Measurements from ENCODE around the gene MTA3. TPM values are rescaled to one million over a fixed set of nuclear protein-coding genes. Genes with fewer than 3 reads are reported as not detected.

Gene MTA3
- total RNA-seq, 1 donor from 2014 or later = 25.8 TPM

DNA sequence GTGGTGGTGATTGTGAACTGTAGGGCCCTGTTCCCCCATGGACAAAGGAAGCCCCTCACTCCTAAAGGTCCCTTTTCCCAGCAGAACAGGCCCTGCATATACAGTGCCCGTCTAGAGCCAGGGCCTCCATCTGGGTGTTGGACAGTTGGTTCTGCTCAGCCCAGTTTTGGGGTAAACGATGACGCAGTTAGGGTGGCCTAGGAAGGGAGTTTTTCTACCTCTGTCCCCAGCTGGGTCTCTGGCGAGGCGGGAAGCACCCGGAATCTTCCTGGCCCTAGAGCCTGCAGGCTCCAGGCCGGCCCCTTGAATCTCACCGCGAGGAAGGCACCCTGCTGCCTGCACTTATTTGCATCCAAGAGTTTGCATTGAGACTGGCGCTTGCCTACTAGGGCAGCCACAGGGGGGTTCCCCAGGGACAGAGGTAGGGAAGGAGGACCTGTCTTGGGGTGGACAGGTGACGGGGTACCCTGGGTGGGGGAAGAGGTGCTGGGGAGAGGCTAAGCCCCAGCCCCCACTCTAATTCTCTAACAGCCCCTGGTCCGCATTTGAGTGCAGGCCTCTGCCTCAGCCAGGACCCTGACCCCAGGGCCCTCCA lies 529 bp upstream of the MTA3 start:
- no peak for DNase-seq (ENCODE audit: low read depth)
- Histone ChIP-seq H3K4me3 (ENCODE audit: low read depth, low read length) (peak overlapping the region; percentile 81), H3K27me3 (ENCODE audit: control insufficient read depth, insufficient read depth, low read length) (no peaks in the 10 kb centered on the region), H3K36me3 (ENCODE audit: control insufficient read depth, insufficient read depth, low read length) (no peaks in the 10 kb centered on the region)
- TF ChIP-seq, protein P1, sequence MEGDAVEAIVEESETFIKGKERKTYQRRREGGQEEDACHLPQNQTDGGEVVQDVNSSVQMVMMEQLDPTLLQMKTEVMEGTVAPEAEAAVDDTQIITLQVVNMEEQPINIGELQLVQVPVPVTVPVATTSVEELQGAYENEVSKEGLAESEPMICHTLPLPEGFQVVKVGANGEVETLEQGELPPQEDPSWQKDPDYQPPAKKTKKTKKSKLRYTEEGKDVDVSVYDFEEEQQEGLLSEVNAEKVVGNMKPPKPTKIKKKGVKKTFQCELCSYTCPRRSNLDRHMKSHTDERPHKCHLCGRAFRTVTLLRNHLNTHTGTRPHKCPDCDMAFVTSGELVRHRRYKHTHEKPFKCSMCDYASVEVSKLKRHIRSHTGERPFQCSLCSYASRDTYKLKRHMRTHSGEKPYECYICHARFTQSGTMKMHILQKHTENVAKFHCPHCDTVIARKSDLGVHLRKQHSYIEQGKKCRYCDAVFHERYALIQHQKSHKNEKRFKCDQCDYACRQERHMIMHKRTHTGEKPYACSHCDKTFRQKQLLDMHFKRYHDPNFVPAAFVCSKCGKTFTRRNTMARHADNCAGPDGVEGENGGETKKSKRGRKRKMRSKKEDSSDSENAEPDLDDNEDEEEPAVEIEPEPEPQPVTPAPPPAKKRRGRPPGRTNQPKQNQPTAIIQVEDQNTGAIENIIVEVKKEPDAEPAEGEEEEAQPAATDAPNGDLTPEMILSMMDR (IDR thresholded peaks at IDR 0.05; ENCODE audit: insufficient read depth, low read length, poor library complexity, severe bottlenecking) = no peak

DNA sequence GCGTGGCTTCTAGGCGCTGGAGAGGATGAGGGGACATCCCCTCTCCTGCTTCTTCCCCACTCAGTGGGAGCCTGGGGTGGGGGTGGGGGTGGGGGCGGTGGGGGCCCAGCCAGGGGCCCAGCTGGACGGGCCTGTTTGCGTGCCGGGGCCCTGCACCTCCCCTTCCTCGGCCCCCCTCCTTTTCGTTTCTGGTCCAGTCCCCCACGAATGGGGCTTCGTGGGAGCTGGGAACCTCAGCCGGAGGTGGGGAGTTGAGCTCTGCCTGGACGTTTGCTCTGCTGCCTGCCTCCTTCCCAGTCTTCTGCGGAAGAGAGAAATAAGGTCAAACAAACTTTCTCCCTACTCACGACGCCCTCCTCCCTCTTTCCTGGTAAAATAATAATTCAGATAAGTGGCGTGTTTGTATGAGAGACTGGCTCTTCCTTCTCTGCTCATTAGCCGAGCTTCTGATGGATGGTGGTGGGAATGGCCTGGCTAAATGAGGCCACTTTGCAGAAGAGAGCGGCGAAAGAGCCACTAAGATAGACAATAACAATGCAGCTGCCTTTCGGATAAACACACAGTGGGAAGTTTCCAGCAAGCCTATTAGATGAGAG lies 782 bp downstream of the MTA3 start:
- TF ChIP-seq, protein P1 (IDR thresholded peaks at IDR 0.05; ENCODE audit: insufficient read depth, low read length, poor library complexity, severe bottlenecking) = no peak
- Histone ChIP-seq H3K36me3 (ENCODE audit: control insufficient read depth, insufficient read depth, low read length) (no peaks in the 10 kb centered on the region), H3K27me3 (ENCODE audit: control insufficient read depth, insufficient read depth, low read length) (no peaks in the 10 kb centered on the region), H3K4me3 (ENCODE audit: low read depth, low read length) (peak overlapping the region; percentile 81)
- DNase-seq (ENCODE audit: low read depth) = no peak

DNA sequence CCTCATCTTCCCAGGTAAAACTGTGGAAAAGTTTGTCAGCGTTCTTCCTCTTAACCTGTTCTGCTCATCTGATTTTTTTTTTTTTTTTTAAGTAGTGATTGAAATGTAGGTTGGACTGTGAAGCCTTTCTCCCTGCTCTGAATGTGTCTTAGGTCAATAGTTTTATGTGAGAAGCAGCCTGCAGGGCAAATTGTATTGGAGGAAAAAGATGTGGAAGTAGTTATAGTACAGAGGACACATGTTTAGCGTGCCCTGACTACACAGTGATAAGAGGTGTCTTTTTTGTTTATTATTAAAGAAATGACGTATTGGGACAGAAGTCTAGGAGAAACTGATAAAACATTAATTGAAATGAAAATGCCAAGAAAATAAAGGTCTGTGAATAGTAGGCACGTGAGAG lies 1.5 kb downstream of the MTA3 start:
- H3K36me3 ChIP-seq (ENCODE audit: control insufficient read depth, insufficient read depth, low read length) = no peaks in the 10 kb centered on the region
- H3K27me3 ChIP-seq (ENCODE audit: control insufficient read depth, insufficient read depth, low read length) = no peaks in the 10 kb centered on the region
- DNase-seq (ENCODE audit: low read depth) = no peak
- TF ChIP-seq, protein P1 (IDR thresholded peaks at IDR 0.05; ENCODE audit: insufficient read depth, low read length, poor library complexity, severe bottlenecking) = no peak
- peak overlapping the region; percentile 81 for H3K4me3 ChIP-seq (ENCODE audit: low read depth, low read length)

DNA sequence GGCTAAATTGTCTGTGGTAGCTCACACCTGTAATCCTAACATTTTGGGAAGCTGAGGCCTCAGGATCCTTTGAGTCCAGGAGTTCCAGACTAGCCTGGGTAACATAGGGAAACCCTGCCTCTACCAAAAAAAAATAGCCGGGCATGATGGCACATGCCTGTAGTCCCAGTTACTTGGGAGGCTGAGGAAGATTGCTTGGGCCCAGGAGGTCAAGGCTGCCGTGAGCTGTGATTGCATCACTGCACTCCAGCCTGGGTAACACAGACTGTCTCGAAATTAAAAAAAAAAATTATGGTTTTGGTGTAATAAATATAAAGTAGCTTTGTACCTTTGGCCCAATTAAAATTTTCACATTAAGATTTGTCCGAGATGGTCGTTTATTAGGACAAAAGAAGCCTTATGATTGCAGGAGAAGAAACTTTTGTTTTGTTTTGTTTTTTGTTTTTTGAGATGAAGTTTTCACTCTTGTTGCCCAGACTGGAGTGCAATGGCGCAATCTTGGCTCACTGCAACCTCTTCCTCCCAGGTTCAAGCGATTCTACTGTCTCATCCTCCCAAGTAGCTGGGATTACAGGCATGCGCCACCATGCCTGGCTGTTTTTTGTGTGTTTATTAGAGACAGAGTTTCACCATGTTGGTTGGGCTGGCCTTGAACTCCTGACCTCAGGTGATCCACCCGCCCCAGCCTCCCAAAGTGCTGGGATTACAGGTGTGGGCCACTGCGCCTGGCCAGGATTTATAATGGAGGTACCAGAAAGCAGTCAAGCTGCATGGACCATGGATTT lies 4.1 kb downstream of the MTA3 start:
- no peaks in the 10 kb centered on the region for H3K27me3 ChIP-seq (ENCODE audit: control insufficient read depth, insufficient read depth, low read length)
- no peak for DNase-seq (ENCODE audit: low read depth)
- TF ChIP-seq, protein P1 (IDR thresholded peaks at IDR 0.05; ENCODE audit: insufficient read depth, low read length, poor library complexity, severe bottlenecking) = no peak
- H3K36me3 ChIP-seq (ENCODE audit: control insufficient read depth, insufficient read depth, low read length) = no peaks in the 10 kb centered on the region
- H3K4me3 ChIP-seq (ENCODE audit: low read depth, low read length) = no peak overlapping the region

DNA sequence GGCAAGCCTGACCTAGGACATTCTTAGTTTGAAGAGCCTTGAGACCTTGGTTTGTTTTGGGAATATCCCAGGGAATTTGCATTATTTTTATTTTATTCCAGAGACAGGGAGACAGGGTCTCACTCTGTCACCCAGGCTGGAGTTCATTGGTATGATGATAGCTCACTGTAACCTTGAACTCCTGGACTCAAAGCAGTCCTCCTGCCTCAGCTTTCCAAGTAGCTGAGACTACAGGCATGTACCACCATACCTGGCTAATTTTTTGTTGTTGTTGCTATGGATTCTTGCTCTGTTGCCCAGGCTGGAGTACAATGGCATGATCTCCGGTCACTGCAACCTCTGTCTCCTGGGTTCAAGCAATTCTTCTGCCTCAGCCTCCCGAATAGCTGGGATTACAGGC lies 4.8 kb downstream of the MTA3 start:
- no peaks in the 10 kb centered on the region for H3K36me3 ChIP-seq (ENCODE audit: control insufficient read depth, insufficient read depth, low read length)
- H3K27me3 ChIP-seq (ENCODE audit: control insufficient read depth, insufficient read depth, low read length) = no peaks in the 10 kb centered on the region
- TF ChIP-seq, protein P1 (IDR thresholded peaks at IDR 0.05; ENCODE audit: insufficient read depth, low read length, poor library complexity, severe bottlenecking) = no peak

More for the DNA sequence above, 4.8 kb downstream of the MTA3 start:
- H3K4me3 ChIP-seq (ENCODE audit: low read depth, low read length) = no peak overlapping the region
- DNase-seq (ENCODE audit: low read depth) = no peak

All from kidney epithelial cell (primary cell).